HG02973 (cell line): ENCODE results near the gene JSRP1.

Experiments used
- ATAC-seq: cut with Tn5 transposase; IDR thresholded peaks from one replicate; pipeline ENCODE4 v1.9.1; 2021; ENCODE audit warnings: moderate library complexity; ENCODE audit not compliant: unreplicated experiment

The JSRP1 gene, protein sequence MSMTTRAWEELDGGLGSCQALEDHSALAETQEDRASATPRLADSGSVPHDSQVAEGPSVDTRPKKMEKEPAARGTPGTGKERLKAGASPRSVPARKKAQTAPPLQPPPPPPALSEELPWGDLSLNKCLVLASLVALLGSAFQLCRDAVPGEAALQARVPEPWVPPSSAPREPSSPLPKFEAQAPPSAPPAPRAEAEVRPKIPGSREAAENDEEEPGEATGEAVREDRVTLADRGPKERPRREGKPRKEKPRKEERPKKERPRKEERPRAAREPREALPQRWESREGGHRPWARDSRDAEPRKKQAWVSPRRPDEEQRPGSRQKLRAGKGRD

GRCh38 chr19:2255982-2256685, at the start of gene JSRP1:
JSRP1 (minus strand) TSS chr19:2256417; CDS start chr19:2255314, 1,103 bp downstream.
- no peak for ATAC-seq

DNA sequence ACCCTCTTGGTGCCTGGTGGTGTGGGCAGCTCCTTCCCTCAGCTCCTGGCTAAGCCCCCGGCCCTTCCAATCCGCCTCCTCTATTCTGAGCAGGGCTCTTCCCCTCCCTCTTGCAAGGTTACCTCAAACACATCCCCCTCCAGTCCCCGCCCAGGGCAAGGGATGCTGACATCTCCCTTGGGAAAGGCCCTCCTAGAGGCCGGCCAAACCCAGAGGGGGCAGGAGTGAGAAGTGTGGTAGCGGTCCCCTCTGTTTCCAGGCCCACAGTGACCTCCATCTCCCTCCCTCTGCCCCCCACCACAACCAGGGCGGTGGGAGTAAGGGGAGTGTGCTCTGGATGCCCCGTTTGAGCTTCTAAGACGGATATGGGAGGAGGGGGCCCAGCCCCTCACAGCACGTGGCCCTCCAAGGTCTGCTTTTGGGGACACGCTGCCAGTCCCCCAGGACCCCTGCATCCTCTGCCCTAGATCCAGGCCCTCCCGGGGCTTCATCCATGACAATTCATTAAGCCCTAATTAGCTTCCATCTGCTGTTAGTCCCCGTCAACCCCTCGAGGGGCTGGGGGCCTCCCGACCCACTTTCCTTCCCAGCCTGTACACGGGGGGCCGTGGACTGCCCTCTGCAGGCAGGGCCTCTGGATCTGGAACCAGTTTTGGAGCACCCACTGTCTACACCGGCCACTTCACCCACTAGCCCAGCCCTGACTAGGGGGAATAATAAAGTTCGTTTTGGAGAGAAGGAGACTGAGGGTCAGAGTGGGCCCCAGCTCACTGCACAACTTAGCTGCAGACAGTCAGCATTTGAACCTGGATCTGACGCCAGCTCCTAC, 49.4 kb upstream of the JSRP1 start:
- ATAC-seq = no peak

GRCh38 chr19:2303211-2303798, 47.1 kb upstream of the JSRP1 start:
- no peak for ATAC-seq

DNA sequence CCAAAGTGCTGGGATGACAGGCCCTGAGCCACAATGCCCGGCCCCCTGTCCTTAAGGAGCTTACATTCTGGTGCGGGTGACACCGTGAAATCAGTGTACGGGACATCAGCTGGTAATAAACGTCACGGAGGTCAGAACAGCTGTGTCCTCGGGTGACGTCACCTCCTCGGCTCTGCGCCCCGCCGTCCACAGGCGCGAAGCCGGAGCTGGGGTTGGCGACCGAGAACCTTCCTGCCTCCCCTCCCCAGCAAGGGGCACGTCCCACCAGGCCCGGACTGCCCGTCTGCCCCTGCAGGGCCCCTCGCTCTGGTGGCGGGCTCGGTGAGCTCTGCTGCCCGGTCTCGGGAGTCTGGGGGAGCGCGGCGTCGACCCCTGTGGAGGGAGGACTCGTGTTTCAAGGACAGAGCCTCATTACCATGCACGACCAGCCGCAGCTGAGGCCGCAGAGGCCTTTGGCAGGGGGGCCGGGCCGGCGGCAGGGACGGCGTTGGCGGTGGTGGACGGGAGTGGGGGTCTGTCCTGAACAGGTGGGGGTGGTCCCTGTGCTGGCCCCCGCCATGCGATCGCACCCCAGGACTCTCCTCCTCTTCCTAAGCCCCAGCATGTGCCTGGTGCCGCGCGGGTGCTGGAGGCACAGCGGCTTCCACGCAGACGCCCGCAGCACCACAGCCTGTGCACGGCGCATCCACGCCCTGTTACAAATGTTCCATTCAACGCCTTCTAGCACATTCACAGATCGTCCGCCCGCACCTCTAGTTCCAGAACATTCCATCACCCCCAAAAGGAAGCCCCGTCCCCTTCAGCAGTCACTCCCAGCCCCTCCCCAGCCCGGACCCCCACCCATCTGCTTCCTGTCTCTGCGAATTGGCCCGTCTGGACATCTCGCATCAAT, 46.3 kb upstream of the JSRP1 start:
- no peak for ATAC-seq

DNA sequence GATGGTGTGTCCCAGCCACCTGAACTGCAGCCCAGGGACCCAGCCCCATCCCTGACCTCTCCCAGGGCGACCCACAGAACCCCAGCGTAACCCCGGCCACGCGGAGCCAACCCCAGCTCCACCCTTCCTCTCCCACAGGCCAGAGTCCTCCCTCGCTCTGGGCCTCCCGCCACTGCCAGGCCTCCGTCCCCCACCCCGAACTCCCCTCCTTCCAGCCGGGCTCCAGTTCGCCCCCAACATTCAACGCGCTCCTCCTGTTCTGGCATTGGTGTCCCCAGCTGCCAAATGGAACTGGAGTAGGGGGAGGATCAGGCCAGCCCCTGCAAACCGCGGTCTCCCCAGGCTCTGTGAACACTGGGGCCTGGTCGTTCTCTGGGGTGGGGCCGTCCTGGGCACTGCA, 44.3 kb upstream of the JSRP1 start:
- ATAC-seq = no peak

DNA sequence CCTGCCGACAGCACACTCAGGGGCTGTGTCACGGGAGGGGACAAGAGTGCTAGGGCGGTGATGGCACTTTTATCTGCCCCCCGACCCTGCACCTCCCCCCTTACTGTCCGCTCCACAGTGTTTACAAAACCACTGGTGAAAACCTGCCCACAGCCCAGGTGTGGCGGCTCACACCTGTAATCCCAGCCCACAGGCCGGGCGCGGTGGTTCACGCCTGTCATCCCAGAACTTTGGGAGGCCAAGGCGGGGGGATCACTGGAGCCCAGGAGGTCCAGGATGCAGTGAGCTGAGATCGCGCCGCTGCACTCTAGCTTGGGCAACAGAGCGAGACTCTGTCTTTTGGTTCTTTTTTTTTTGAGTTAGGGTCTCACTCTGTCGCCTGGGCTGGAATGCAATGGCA, 39.9 kb upstream of the JSRP1 start:
- ATAC-seq = no peak

- no peak for ATAC-seq
These were observed 38.6 kb upstream of the JSRP1 start for GRCh38 chr19:2294687-2295335.

GRCh38 chr19:2291185-2291751, 35.1 kb upstream of the JSRP1 start:
- no peak for ATAC-seq

DNA sequence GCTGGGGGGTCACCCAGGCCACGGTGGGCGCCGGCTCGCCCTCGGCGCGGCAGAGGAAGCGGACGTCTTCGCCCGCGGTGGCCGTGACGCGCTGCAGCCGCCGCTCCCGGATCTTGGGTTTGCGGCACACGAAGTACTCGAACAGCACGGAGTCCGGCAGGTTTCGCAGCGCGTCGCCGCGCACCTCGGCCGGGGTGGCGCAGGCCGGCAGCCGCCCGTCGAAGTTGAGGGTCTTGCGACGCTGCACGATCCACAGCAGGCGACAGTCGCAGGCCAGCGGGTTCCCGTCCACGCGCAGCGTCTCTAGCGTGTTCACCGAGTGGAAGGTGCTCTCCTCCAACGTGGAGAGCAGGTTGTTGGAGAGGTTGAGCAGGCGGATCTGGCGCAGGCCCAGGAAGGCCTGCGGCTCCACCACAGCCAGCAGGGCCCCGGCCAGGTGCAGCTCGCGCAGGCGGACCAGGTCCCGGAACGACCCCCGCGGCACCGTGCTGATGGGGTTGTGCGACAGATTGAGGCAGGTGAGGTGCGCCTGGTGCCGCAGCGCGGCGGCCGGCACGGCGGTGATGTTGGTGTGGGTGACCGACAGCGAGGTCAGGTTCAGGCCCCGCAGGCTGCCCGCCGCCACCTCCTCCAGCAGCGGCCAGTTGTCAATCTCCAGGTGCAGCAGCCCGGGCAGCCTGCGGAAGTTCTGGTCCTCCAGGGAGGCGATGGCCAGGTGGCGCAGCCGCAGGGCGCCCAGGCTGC, 34.4 kb upstream of the JSRP1 start:
- ATAC-seq = no peak

DNA sequence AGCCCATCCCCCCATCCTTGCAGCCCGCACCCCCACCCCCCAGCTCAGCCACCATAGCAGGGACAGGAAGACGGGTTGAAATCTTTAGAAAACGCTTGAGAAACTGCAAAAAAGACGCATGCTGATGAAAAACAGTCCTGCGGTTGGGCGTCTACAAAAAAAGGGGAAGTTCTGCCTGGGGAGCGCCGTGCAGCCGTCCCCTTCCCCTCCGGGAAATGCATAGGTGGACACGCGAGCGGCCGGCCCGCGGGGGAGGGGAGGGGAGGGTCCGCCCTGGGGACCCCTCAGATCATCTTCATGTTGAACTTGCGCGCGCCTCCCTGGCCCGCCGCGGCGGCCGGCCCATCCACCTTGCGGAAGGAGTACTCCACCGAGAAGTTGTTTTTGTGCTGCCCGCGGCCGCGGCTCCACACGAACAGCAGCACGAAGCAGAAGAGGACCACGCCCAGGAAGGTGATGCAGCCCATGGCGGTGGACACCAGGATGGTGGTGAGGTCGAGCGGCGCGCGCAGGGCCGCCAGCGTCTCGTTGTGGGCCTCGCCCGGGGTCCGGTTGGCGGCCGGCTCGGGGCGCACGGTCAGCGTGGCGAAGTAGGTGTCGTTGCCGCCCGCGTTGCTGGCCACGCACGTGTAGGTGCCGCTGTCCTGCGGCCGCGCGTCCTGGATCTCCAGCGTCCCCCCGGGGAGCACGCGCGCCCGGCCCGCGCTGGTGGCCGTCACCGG, 33.7 kb upstream of the JSRP1 start:
- no peak for ATAC-seq

- ATAC-seq = no peak
These were observed 32.8 kb upstream of the JSRP1 start for GRCh38 chr19:2288818-2289713.

DNA sequence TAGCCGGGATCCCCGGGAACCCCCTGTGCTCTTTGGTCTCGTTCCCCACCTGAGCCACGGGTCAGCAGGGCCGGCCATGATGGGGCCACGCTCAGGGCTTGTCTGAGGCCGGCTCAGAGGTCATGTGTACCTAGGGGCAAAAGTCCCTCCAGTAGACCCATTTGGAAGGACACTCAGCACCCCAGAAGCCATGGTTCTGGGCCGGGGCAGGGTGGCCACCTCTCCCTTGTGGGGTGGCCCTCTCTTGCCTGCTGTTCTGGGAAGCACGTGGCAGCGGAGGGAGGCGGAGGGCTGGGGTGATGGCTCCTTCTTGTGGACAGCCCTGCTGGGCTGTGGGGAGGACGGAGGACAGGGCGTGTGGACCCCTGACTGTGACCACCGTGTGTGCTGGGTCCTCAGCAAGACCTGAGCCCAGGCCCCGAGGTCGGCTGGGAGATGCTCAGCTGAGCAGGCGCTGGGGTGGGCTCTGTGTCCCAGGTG, 32.2 kb upstream of the JSRP1 start:
- ATAC-seq = no peak

GRCh38 chr19:2287585-2288337, 31.5 kb upstream of the JSRP1 start:
- ATAC-seq = no peak

DNA sequence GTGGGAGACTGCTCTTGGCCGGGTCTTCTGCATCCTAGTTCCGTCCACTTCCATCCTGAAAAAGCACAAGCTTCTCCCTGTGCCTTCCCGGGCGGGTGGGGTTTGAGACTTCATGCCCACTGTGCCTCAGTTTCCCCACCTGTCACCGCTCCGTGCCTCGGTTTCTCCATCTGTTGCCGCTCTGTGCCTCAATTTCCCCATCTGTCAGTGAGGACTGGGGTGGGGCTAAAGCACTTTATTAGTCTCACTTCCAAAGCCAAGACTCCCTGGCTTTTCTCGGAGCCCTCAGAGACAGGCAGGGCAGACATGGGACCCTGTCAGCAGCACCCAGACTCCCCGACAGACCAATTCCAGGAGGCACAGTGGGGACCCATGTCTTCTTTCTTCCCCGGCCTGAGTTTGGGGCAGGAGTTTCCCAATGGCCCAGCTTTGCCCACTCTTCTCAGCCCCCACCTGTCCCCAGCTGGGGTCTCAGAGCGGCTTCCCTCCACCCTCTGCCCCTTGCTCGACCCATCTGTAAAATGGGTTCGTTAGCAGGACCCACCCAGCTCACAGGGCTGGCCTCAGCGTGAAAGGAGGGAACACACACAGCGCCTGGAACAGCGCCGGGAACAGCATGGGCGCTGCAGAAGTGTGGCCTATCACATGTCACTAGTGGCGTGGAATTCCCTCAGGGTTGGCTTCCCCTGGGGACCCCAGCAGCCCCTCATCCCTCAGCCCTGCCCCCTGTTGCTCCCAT, 30.4 kb upstream of the JSRP1 start:
- no peak for ATAC-seq

GRCh38 chr19:2283835-2284507, 27.8 kb upstream of the JSRP1 start:
- no peak for ATAC-seq
